C4-2B (cell line): ENCODE data around the gene NLRP13.

ENCODE experiments used
- CTCF ChIP-seq: fragments of 450-650 bp; conservative IDR thresholded peaks from 2 replicates; pipeline ENCODE4 v1.5.1; 2017; ENCODE audit warnings: mild to moderate bottlenecking
- ZFX ChIP-seq: fragments of 450-650 bp; IDR thresholded peaks from 2 replicates; pipeline ENCODE4 v1.6.1; 2017

- TF ChIP-seq CTCF (no peak), ZFX (no peak)
These were observed 28.0 kb upstream of the NLRP13 start for GRCh38 chr19:55959996-55960675.
